Stimulated activated CD4-positive, alpha-beta T cell treated with anti-CD3 and anti-CD28 coated beads, Interleukin-4, amount 100 ng/mL, for 24 hours (primary cell): Measurements from ENCODE around the gene ZNF324B.
"Not testable (repeated sequence)": the region's sequence is repeated elsewhere in the genome, so short reads cannot be mapped to it uniquely, and the experiment has no call there.

ENCODE experiments used
- DNase-seq: peaks from one replicate; pipeline ENCODE4 v3.0.0-alpha.2; 2020

Gene ZNF324B

GRCh38 chr19:58456111-58456510 lies 4.7 kb downstream of the ZNF324B start:
- no peak for DNase-seq

- no peak for DNase-seq
These were observed 8.6 kb downstream of the ZNF324B start for GRCh38 chr19:58460039-58460438.

GRCh38 chr19:58466089-58466759 lies 14.8 kb downstream of the ZNF324B start:
- DNase-seq, result no peak

GRCh38 chr19:58466760-58467589 lies 15.6 kb downstream of the ZNF324B start, which contains the start of gene ZNF324:
TSS of gene ZNF324 (plus strand) at chr19:58467080. CDS start at chr19:58469186, 2,106 bp downstream.
- peak; percentile 98 for DNase-seq

- no peak for DNase-seq
These were observed 16.9 kb downstream of the ZNF324B start for GRCh38 chr19:58468216-58468839.

- no peak for DNase-seq
These were observed 18.0 kb downstream of the ZNF324B start for GRCh38 chr19:58469241-58470013.

- not testable (repeated sequence) for DNase-seq
These were observed 19.6 kb downstream of the ZNF324B start for GRCh38 chr19:58470837-58471543.

- no peak for DNase-seq
These were observed 20.3 kb downstream of the ZNF324B start for GRCh38 chr19:58471736-58472135.

- DNase-seq, result no peak
These were observed 22.4 kb downstream of the ZNF324B start for GRCh38 chr19:58473775-58474174.

GRCh38 chr19:58474291-58474996 lies 23.0 kb downstream of the ZNF324B start:
- no peak for DNase-seq

- DNase-seq, result no peak
These were observed 23.7 kb downstream of the ZNF324B start for GRCh38 chr19:58474997-58475713.

GRCh38 chr19:58475714-58476497 lies 24.5 kb downstream of the ZNF324B start, which contains the start of gene ZNF446:
TSS of gene ZNF446 (plus strand) at chr19:58476352. CDS start at chr19:58477219, 867 bp downstream.
- DNase-seq, result peak; percentile 95

GRCh38 chr19:58476498-58477015 lies 25.1 kb downstream of the ZNF324B start:
- DNase-seq, result no peak

GRCh38 chr19:58477130-58477529 lies 25.7 kb downstream of the ZNF324B start:
- DNase-seq, result no peak

GRCh38 chr19:58477871-58478270 lies 26.4 kb downstream of the ZNF324B start:
- no peak for DNase-seq

- DNase-seq, result no peak
These were observed 27.9 kb downstream of the ZNF324B start for GRCh38 chr19:58479303-58479702.

GRCh38 chr19:58479736-58480480 lies 28.5 kb downstream of the ZNF324B start:
- no peak for DNase-seq

GRCh38 chr19:58480481-58480830 lies 29.0 kb downstream of the ZNF324B start:
- DNase-seq, result no peak

- no peak for DNase-seq
These were observed 29.4 kb downstream of the ZNF324B start for GRCh38 chr19:58480831-58481230.
